ENCODE measurements around the gene CAV2.

DNA sequence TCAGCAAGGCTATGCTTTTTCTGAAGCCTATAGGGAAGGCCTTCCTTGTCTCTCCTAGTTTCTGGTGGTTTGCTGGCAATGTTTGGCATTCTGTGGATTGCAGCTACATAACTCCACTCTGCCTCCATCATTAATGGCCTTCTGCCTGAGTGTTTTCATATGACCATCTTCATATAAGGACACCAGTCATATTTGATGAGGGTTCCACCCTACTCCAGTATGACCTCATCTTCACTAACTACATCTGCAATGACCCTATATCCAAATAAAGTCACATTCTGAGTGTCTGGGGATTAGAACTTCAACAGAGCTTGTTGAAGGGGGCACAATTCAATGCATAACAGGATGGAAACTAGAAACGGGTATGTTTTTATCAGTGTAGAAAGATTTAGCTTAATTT is 47.4 kb downstream of the CAV2 start:
- TF ChIP-seq, protein P1, sequence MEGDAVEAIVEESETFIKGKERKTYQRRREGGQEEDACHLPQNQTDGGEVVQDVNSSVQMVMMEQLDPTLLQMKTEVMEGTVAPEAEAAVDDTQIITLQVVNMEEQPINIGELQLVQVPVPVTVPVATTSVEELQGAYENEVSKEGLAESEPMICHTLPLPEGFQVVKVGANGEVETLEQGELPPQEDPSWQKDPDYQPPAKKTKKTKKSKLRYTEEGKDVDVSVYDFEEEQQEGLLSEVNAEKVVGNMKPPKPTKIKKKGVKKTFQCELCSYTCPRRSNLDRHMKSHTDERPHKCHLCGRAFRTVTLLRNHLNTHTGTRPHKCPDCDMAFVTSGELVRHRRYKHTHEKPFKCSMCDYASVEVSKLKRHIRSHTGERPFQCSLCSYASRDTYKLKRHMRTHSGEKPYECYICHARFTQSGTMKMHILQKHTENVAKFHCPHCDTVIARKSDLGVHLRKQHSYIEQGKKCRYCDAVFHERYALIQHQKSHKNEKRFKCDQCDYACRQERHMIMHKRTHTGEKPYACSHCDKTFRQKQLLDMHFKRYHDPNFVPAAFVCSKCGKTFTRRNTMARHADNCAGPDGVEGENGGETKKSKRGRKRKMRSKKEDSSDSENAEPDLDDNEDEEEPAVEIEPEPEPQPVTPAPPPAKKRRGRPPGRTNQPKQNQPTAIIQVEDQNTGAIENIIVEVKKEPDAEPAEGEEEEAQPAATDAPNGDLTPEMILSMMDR (IDR thresholded peaks at IDR 0.05; ENCODE audit: low read length) = no peak
- TF ChIP-seq EZH2 (IDR thresholded peaks at IDR 0.05; ENCODE audit: borderline replicate concordance, low read length) = no peak
